Stimulated activated CD8-positive, alpha-beta memory T cell treated with anti-CD3 and anti-CD28 coated beads, Interleukin-2, amount 100 ng/mL, for 48 hours (primary cell): ENCODE measurements around the gene COL4A2.

Experiments
- DNase-seq, 2 donors: peaks; one replicate each; pipeline ENCODE4 v3.0.0-alpha.2; 2020; ENCODE audit warnings: low read depth in 2 of 2

COL4A2 gene

DNA sequence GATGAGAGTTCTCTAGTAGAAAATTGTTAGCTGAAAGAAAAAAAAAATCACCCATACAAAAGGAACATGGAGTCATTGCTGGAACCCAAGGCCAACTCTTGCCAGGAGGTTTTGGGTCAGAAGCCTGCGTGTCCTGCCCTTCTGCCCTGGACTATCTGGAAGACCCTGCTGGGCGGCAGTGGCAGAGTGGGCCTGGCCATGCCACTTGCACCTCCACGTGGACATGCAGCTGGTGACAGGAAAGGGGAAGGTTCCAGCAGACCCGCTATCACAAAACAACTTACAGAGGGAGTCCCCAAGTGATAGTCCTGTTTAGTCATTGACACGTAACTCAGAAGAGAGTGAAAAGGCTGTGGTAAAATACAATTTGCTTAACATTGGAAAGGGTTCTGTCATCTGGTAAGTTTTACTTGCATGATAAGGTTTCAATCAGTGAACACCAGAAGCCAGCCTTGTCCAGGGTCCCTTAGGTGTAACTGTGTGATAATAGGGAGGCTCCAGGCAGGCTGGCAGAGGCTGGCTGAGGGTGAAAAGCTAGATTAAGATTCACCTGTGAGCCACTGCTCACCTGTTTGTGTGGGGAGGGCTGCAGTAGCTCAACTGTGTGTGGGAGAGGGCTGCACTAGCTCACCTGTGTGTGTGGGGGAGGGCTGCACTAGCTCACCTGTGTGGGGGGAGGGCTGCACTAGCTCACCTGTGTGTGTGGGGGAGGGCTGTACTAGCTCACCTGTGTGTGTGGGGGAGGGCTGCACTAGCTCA, 47.8 kb downstream of the COL4A2 start:
- DNase-seq, result no peak

DNA sequence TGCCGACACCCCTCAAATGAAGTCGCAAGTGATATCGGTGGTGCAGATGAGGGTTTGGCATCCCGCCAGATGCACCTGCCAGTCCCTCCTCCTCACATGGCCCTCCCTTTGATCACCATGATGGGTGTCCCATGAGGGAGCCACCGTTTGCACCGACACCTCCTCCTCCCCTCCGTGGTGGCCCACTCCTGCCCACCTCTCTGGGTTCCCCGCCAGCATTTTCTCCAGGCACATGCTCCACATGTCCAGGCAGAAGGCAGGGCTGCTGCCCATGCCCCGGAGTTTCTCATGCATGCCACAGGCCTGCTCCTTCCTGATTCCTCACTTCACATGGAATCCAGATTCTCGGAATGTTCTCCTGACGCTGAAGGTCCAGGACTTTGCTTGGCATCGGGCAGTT, 49.3 kb downstream of the COL4A2 start:
- no peak for DNase-seq

DNA sequence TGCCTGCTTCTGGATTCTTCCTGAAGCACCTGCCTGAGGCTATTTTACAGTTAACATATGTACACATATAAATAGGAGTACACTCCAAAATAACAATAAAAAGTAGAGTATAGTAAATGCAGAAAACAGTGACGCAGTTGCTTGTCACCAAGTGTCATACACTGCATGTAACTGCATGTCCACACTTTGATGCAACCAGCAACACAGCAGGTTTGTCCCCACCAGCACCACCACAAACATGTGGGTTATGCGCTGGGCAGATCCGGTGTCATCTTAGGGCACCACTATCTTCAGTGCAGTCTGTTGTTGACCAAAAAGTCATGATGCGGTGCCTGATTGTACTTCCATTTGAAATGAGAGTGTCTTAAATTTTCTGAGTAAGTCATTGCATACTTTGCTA, 51.3 kb downstream of the COL4A2 start:
- DNase-seq, result no peak

- DNase-seq, result no peak
Measured at GRCh38 chr13:110359840-110360301, 52.8 kb downstream of the COL4A2 start.

DNA sequence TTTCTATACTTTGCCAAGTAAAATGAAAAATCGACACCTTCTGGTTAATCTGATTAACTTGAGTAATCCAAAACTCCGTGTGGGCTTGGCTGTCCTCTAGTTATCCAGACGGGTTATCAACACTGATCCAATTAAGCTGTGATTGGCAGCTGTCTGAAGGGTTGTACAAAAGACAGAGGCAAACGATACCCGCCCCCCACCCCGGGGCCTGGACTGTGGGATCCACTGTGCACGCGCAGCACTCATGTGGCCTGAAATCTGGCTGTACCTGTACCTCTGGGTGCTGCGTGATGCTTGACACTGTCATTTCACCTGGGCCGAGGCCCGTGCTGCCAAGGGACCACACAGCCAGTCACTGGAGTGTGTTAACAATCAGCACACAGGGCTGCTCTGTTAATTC, 53.5 kb downstream of the COL4A2 start:
- DNase-seq, result no peak

DNA sequence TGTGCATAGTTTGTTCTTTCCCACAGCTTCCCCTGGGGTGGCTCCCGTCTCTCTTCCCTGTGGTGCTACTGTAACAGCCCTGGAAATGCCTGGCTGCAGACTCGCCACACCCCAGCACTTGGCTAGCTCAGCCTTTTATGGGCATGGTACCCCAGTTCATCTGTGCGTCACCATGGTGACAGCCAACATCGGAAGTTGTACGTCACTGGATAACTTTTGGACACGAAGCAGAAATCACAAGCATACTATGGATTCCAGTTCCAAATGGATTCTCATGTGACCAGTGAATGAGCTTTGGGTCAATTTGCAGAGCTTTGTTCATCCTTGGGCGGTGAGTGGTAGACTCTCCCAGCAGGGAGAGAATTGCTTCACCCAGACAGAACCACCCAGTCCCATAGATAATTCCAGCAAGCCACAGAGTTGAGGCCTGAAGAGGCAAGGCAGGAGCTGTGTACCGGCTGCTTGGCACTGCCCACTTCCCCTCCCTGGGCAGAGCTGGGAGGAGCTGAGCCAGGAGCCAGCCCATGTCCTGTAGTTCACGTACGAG, 54.4 kb downstream of the COL4A2 start:
- no peak for DNase-seq

DNA sequence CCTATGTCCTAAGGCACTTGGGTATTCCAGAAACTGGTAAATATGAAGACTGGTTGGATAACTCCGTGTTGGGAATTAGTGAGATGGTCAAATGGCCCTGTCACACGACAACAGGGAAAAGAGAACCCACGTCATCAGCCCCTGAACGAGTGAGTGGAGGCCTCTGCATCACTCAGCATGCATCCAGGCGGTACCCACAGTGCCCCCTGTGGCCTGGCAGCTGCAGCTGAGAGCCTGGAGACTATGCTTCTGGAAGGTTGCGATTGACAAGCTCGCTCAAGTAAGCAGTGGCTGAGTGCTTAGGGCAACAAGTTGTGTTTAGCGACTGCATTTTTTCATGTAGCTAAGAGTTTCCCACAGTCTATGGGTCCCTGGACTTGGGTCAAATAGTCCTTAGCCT, 55.9 kb downstream of the COL4A2 start:
- no peak for DNase-seq

DNA sequence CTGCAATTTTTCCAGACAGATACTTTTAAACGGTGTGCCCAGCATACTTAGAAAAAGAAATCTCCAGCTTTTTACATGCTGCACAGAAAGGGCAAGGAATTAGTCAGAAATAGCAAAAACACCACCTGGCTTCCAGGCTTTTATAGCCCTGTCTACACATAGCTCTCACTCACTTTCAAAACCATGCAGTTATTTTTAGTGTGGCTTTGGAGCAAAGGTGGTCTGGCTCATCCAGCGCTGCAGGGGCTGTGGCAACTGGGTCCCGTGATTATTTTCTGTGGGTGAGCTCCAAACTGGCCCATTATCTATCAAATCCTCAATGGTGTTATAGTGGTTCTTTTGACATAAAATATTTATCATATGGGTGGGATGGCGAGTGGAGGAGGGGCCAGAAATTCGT, 57.0 kb downstream of the COL4A2 start:
- DNase-seq, result no peak

- no peak for DNase-seq
Measured at GRCh38 chr13:110365876-110366275, 58.8 kb downstream of the COL4A2 start.

- DNase-seq, result no peak
Measured at GRCh38 chr13:110366733-110367132, 59.6 kb downstream of the COL4A2 start.

GRCh38 chr13:110367620-110368019, 60.5 kb downstream of the COL4A2 start:
- DNase-seq, result no peak

DNA sequence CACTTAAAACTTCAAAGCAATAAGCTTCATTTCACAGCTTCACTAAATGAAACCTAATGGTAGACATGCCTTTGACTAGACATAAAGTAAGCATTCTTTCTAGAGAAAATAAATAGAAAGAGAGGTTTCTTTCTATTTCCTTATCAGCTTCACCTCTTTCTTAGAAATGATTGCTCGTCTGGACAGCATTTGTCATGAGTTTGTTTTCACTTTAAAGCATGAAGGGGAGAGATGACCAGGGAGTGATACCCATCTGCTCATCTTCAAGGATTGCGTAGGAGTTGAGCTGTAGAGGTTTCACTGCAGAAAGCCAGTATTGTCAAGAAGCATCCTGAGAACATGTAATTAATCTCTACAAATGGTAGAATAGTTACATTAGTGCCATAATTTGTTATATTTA, 61.3 kb downstream of the COL4A2 start:
- no peak for DNase-seq

DNA sequence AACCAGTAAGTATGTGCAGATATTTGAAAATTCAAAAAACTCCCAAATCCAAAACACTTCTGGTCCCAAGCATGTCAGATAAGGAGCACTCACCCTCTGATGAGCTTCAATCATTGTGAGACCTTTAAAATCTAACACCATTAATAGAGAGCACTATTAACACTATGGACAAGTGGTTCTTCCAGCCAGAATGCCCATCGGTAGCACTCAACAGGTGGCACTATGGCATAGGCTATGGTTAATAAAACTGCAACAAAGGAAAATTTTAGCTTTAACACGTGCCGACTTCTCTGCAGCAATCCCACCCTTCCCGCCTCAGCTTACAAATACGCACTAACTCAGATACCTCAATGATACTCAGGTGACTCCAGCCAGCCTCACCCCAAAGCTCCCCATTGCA, 62.3 kb downstream of the COL4A2 start:
- DNase-seq, result no peak

GRCh38 chr13:110371550-110372465, 64.7 kb downstream of the COL4A2 start:
- DNase-seq, result no peak

- no peak for DNase-seq
Measured at GRCh38 chr13:110372676-110373075, 65.6 kb downstream of the COL4A2 start.

GRCh38 chr13:110373617-110374016, 66.5 kb downstream of the COL4A2 start:
- no peak for DNase-seq

- no peak for DNase-seq
Measured at GRCh38 chr13:110374431-110375370, 67.6 kb downstream of the COL4A2 start.

GRCh38 chr13:110376120-110376519, 69.0 kb downstream of the COL4A2 start:
- DNase-seq, result no peak

GRCh38 chr13:110377178-110377825, 70.2 kb downstream of the COL4A2 start:
- no peak for DNase-seq

DNA sequence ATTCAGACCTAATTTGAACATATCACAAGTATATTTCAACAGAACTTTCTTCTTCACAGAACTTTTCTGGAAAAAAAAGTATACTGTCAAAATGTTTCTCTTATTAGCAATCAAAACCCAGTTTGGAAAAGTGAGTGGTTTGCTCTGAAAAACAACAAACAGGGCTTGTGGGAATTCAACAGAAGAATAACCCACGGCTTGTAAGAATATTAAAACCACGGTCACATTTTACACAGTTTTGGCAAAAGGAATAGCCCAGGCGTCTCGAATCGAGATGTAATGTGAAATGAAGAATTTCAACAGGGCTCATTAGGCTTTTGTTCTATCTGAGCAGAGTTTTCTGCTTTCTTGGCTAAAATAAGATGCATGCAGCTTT, 70.7 kb downstream of the COL4A2 start:
- DNase-seq, result no peak

- no peak for DNase-seq
Measured at GRCh38 chr13:110379358-110379757, 72.3 kb downstream of the COL4A2 start.
